B cell (primary cell): ENCODE results near the gene CAPZB. TPM values are rescaled to one million over a fixed set of nuclear protein-coding genes. Genes with fewer than 3 reads are reported as not detected.

Source experiments
- ATAC-seq: fragments of 200-7000 bp; cut with Tn5 transposase; one replicate; pipeline ENCODE4 v1.10.0; 2021; ENCODE audit warnings: low read depth, mild to moderate bottlenecking, moderate number of reproducible peaks, moderate library complexity
- CTCF ChIA-PET: fragments of 350-600 bp; sonication (Branson Sonifier 250); formaldehyde crosslinking; loops from one replicate; lab custom pipeline; 2021; ENCODE audit warnings: antibody characterized with exemption, inconsistent platforms; lab: Charles Lee
- POLR2A ChIA-PET: fragments of 350-600 bp; sonication (Branson Sonifier 250); formaldehyde crosslinking; loops from one replicate; lab custom pipeline; 2021; ENCODE audit warnings: antibody characterized with exemption; lab: Charles Lee
- DNase-seq: peaks from one replicate; pipeline ENCODE4 v3.0.0; 2013
- H2AFZ ChIP-seq: 2 replicates; pipeline ENCODE4 v1.6.1; 2012; ENCODE audit warnings: mild to moderate bottlenecking, low read depth, low read length; ENCODE audit not compliant: insufficient read depth, poor library complexity, severe bottlenecking
- H3K27ac ChIP-seq, 2 donors: 1 replicate in 1 of 2; 2 replicates in 1 of 2; pipeline ENCODE4 v1.5.1; 2012 to 2013; ENCODE audit warnings: low read length in 2 of 2, mild to moderate bottlenecking in 2 of 2, moderate library complexity in 1 of 2
- H3K27me3 ChIP-seq, 4 experiments: fragments of 200-600 bp in 1 of 4; sonication (generic) in 1 of 4; replicated peaks in 1 of 4; 1 replicate in 2 of 4; 2 replicates in 2 of 4; pipeline versions ENCODE4 v1.6.1 to v1.7.0; 2013 to 2016; ENCODE audit warnings: low read length in 3 of 4, mild to moderate bottlenecking in 2 of 4, mixed read lengths in 1 of 4, moderate library complexity in 1 of 4; ENCODE audit not compliant: insufficient read depth in 4 of 4, control insufficient read depth in 3 of 4; ENCODE audit errors: control extremely low read depth in 1 of 4
- H3K36me3 ChIP-seq, 2 experiments: replicated peaks in 1 of 2; 1 replicate in 1 of 2; 2 replicates in 1 of 2; pipeline versions ENCODE4 v1.6.1 to v1.7.1; 2013; ENCODE audit warnings: low read length in 1 of 2; ENCODE audit not compliant: insufficient read depth in 2 of 2, control insufficient read depth in 1 of 2; ENCODE audit errors: control extremely low read depth in 1 of 2, extremely low read depth in 1 of 2
- H3K4me1 ChIP-seq, 2 donors: fragments of 200-600 bp in 1 of 2; sonication (generic) in 1 of 2; 1 replicate in 1 of 2; 2 replicates in 1 of 2; pipeline versions ENCODE4 v1.5.1 to v1.6.1; 2013 to 2017; ENCODE audit warnings: low read length in 2 of 2; ENCODE audit not compliant: control insufficient read depth in 2 of 2, insufficient read depth in 2 of 2
- H3K4me2 ChIP-seq: replicated peaks from 2 replicates; pipeline ENCODE3; 2012; ENCODE audit warnings: mild to moderate bottlenecking, low read depth, low read length; ENCODE audit not compliant: poor library complexity, severe bottlenecking
- H3K4me3 ChIP-seq, 5 experiments: fragments of 200-600 bp in 1 of 5; sonication (generic) in 1 of 5; 1 replicate in 3 of 5; 2 replicates in 2 of 5; pipeline versions ENCODE4 v1.5.1 to v1.7.0; 2011 to 2016; ENCODE audit warnings: low read length in 4 of 5, mild to moderate bottlenecking in 4 of 5, low read depth in 2 of 5, control low read depth in 1 of 5, moderate library complexity in 1 of 5; ENCODE audit not compliant: insufficient read depth in 1 of 5; ENCODE audit errors: control extremely low read depth in 1 of 5, extremely low read depth in 1 of 5
- H3K79me2 ChIP-seq: fragments of 200-600 bp; sonication (generic); one replicate; pipeline ENCODE4 v1.6.0; 2016; ENCODE audit warnings: low read length; ENCODE audit not compliant: control insufficient read depth, insufficient read depth
- H3K9ac ChIP-seq: fragments of 200-600 bp; sonication (generic); 2 replicates; pipeline ENCODE4 v1.6.1; 2017; ENCODE audit warnings: mild to moderate bottlenecking, low read length, moderate library complexity
- H3K9me3 ChIP-seq, 3 donors: one replicate each; pipeline versions ENCODE4 v1.6.1 to v1.7.1; 2013; ENCODE audit warnings: low read length in 2 of 3; ENCODE audit not compliant: control insufficient read depth in 2 of 3, insufficient read depth in 1 of 3; ENCODE audit errors: control extremely low read depth in 1 of 3
- H4K20me1 ChIP-seq: 2 replicates; pipeline ENCODE4 v1.6.0; 2012; ENCODE audit warnings: mild to moderate bottlenecking, low read length; ENCODE audit not compliant: insufficient read depth, control insufficient read depth, poor library complexity, severe bottlenecking
- H3K27ac Mint-ChIP-seq: one replicate; pipeline ENCODE4 v1.8.0; 2021; ENCODE audit warnings: mixed read lengths
- H3K27me3 Mint-ChIP-seq: one replicate; pipeline ENCODE4 v1.8.0; 2021; ENCODE audit warnings: mixed read lengths
- H3K4me1 Mint-ChIP-seq: one replicate; pipeline ENCODE4 v1.8.0; 2021; ENCODE audit warnings: mixed read lengths
- H3K4me3 Mint-ChIP-seq: one replicate; pipeline ENCODE4 v1.8.0; 2021; ENCODE audit warnings: mixed read lengths
- H3K9me3 Mint-ChIP-seq: one replicate; pipeline ENCODE4 v1.8.0; 2022; ENCODE audit warnings: mixed read lengths; ENCODE audit not compliant: insufficient read depth
- CTCF ChIP-seq: fragments of 200-600 bp; IDR thresholded peaks from one replicate; pipeline ENCODE4 v1.8.0; 2022; ENCODE audit warnings: antibody characterized with exemption, mild to moderate bottlenecking
- EZH2 ChIP-seq: IDR thresholded peaks from 2 replicates; pipeline ENCODE4 v1.6.1; 2012; ENCODE audit warnings: borderline replicate concordance, low read depth, mild to moderate bottlenecking, moderate library complexity, low read length; ENCODE audit not compliant: insufficient read depth, poor library complexity, severe bottlenecking
- WGBS: methylation state at CpG from one replicate; pipeline ENCODE4 v1.1.5; 2013; ENCODE audit warnings: missing lambda C conversion rate; ENCODE audit not compliant: insufficient coverage; 5-methylcytosine and 5-hydroxymethylcytosine counted together
- intact Hi-C: fragments of 100-400 bp; cut with micrococcal nuclease; formaldehyde crosslinking; loops from one replicate; pipeline ENCODE4 v1.10.0; 2022
- polyA plus RNA-seq: library from polyadenylated mRNA; depleted of rRNA; stranded (reverse); fragments of >200 nt; gene quantifications from 2 replicates; pipeline ENCODE4 v1.2.3, GENCODE V29; 2012
- total RNA-seq, 2 donors: library from RNA; stranded (reverse); fragments of 120-200 nt in 1 of 2; gene quantifications; 1 replicate in 1 of 2; 2 replicates in 1 of 2; pipeline versions ENCODE4 v1.2.3 to v1.2.4, GENCODE V29; 2013 to 2022

The CAPZB gene
- total and polyA plus RNA-seq, 2 donors (not counting 1 experiment from before 2014, with no cell fraction given), result 126 to 193 TPM

- H3K27me3 ChIP-seq, result no peaks in the 10 kb centered on the region
- peaks cover 73 to 93% of the 10 kb centered on the region in 2 donors for H3K4me1 ChIP-seq
- Mint-ChIP-seq H3K4me3 (peak overlapping the region; percentile 75), H3K27me3 (no peaks in the 10 kb centered on the region), H3K9me3 (no peaks in the 10 kb centered on the region), H3K27ac (peak overlapping the region; percentile 94), H3K4me1 (peaks cover 87% of the 10 kb centered on the region)
- no peaks in the 10 kb centered on the region for H3K9me3 ChIP-seq
- peaks cover 100% of the 10 kb centered on the region for H3K79me2 ChIP-seq
- intact Hi-C loops, result loop anchor here (1.0 to 5.0 kb wide), 4 partner anchors 7 to 164 kb away; partner anchors contain the start of genes AKR7A2, CAPZB and SLC66A1
- peak overlapping the region; percentile 65 for H3K9ac ChIP-seq
- H3K36me3 ChIP-seq, result peaks cover 0 to 61% of the 10 kb centered on the region in 2 experiments
- no peak for TF ChIP-seq EZH2
- no peak for TF ChIP-seq CTCF
- POLR2A ChIA-PET, result interaction anchor here (1.5 to 2.1 kb wide), 3 partner anchors 8 to 13 kb away, joined by 5 to 19 read pairs (median 6); partner anchors contain the start of gene CAPZB
- peaks cover 85% of the 10 kb centered on the region for H4K20me1 ChIP-seq
- WGBS, result 40% methylated on average over 11 of the region's 12 CpGs
- CTCF ChIA-PET, result interaction anchor here (0.6 to 2.4 kb wide), 7 partner anchors 10 to 108 kb away, joined by 3 to 17 read pairs (median 5); no protein-coding TSS in a partner anchor
- peak overlapping the region; percentile 79 for H3K4me2 ChIP-seq
- H3K4me3 ChIP-seq, result peak overlapping the region; percentile 11 to 57 (median 53)
- peak overlapping the region; percentile 78 to 95 for H3K27ac ChIP-seq
- DNase-seq (peak; percentile 79), ATAC-seq (peak; percentile 65)
- no peak overlapping the region for H2AFZ ChIP-seq
These were observed 8.7 kb downstream of the CAPZB start for GRCh38 chr1:19476450-19477190.

- Histone ChIP-seq H2AFZ (no peak overlapping the region), H3K4me1 (peaks cover 72 to 91% of the 10 kb centered on the region in 2 donors), H3K4me2 (no peak overlapping the region), H3K27me3 (no peaks in the 10 kb centered on the region), H3K36me3 (peaks cover 0 to 58% of the 10 kb centered on the region in 2 experiments), H3K9me3 (no peaks in the 10 kb centered on the region), H3K4me3 (no peak overlapping the region), H3K27ac (peak overlapping the region in 1 of 2 donors; percentile 95), H3K9ac (no peak overlapping the region), H4K20me1 (peaks cover 79% of the 10 kb centered on the region), H3K79me2 (peaks cover 100% of the 10 kb centered on the region)
- no peaks in the 10 kb centered on the region for H3K9me3 Mint-ChIP-seq
- H3K4me3 Mint-ChIP-seq, result no peak overlapping the region
- ATAC-seq (no peak), DNase-seq (no peak)
- TF ChIP-seq CTCF, result no peak
- TF ChIP-seq EZH2, result no peak
- intact Hi-C loops, result loop anchor here (5.0 kb wide), 1 partner anchor 163 kb away; the partner anchor contains the start of genes AKR7A2 and SLC66A1
- H3K27me3 Mint-ChIP-seq, result no peaks in the 10 kb centered on the region
- H3K27ac Mint-ChIP-seq, result peak overlapping the region; percentile 94
- CTCF ChIA-PET, result no interaction called here
- 98% methylated on average over 11 of the region's 11 CpGs for WGBS
- POLR2A ChIA-PET, result no interaction called here
- H3K4me1 Mint-ChIP-seq, result peaks cover 88% of the 10 kb centered on the region
These were observed 10.0 kb downstream of the CAPZB start for GRCh38 chr1:19475296-19475695.
